ENCODE measurements around the gene SLFNL1.

- TF ChIP-seq CTCF (IDR thresholded peaks at IDR 0.05) (no peak), POLR2A (IDR thresholded peaks at IDR 0.05) (no peak)
Measured at GRCh38 chr1:40966417-40966816, 55.1 kb downstream of the SLFNL1 start.

All from upper lobe of left lung (tissue), 4 donors.